Stimulated activated CD8-positive, alpha-beta memory T cell treated with anti-CD3 and anti-CD28 coated beads, Interleukin-4, amount 100 ng/mL, for 1 hour (primary cell): ENCODE measurements around the gene CD72.
"Not testable (repeated sequence)": the region's sequence is repeated elsewhere in the genome, so short reads cannot be mapped to it uniquely, and the experiment has no call there.

Source experiments
- DNase-seq, 2 donors: peaks; one replicate each; pipeline ENCODE4 v3.0.0-alpha.2; 2020; ENCODE audit warnings: low read depth in 2 of 2, low spot score in 1 of 2

CD72 gene

DNA sequence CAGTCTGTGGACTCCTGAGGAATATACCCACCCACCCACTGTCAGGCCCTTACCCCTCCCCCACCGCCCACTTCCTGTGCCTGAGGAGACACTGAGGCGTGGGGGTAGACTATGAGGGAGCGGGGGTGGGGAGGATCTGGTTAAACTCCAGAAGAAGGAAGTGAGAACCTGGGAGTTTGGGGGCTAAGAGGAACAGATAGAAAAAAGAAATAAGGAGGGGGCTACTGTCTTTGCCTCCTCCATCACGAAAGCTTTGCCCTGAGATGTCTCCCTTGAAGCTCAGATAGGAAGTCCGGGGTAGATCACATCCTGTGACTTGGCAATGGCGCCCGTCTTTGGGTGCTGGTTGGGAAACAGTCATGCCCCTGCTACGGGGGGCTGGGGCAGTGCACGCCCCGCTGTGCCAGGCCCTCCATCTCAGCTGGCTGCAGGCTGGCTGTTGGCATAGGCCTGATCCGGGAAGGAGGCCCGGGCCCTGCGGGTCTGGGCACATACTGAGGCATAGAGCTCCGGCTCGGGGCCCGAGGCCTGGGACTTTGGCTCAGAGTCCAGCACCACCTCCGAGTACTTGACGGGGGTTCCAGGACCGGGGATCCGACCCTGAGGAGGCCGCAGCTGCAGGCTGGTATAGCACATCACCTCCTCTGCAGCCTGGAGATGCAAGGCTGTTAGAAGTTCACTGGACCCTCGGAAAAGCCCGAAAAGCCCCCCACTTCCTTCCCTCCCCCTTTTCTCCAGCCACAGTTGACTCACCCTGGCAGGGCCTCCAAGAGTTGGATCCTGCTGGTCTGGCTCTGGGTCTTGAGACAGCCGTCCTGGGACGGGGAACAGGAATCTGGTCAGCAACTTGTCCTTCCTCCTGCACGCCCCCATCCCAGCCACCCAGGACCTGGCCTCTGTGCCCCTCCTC is 31.5 kb upstream of the CD72 start:
- DNase-seq: no peak

DNA sequence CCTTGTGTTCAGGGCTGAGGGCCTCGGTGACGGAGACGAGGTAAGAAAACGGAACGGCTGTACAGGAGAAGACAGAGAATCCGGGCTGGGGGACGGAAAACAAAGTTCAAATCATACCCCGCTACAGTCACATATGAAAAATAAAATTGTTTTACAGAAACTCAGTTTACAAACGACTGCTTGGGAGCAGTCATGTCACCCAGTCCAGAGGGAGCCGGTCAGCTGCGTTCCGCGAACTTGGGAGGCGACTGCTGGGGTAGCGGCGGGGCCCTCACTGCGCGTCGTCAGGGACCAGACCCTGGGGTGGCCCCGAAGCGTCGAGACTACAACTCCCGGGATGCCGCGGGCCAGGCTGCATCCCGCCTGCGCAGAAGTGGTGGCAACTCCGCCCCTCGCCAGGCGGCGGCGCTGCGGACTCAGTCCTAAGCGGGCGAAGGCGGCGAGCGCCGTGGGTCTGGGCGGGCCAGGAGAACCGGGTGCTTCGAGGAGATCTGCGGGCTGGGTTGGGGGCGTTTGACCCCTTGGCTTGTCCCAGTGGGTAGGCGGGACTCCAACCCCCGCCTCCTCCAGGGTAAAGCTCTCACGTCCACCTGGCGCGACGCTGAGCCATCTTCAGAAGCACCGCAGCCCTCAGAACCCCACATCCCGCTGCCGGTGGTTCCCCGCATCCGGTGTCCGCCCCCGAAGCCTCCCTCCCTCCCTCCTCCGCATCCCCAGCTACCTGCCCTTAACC is 28.5 kb upstream of the CD72 start:
- DNase-seq: peak; percentile 84 to 85

DNA sequence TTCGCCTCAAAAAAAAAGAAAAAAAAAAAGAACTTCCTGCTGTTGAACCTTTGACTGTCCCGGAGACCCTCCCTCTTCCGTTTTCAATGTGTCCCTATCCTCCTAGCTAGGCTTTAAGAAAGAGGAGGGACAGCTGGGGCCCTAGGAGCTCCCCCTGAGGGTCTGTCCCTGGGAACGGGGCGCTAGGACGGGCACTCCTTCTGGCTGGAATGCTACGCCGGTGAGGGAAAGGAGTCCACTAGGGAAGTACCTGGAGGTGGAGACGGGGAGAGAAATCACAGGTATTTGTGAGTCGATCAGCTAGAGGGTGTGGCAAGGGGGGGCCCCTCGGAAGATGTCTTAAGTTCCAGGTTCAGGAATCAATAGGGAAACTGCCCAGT is 27.9 kb upstream of the CD72 start:
- DNase-seq: no peak

DNA sequence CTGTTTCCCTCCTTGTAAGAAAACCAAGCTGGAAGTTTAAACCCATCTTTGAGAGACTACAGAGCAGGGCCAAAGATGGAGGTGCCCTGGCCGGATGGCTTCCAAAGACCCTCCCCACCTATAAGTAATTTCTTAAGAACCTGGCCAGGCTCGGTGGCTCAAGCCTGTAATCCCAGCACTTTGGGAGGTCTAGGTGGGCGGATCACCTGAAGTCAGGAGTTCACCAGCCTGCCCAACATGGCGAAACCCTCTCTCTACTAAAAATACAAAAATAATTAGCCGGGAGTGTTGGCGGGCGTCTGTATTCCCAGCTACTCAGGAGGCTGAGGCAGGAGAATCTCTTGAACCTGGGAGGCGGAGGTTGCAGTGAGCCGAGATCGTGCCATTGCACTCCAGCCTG is 27.5 kb upstream of the CD72 start:
- not testable (repeated sequence) for DNase-seq

DNA sequence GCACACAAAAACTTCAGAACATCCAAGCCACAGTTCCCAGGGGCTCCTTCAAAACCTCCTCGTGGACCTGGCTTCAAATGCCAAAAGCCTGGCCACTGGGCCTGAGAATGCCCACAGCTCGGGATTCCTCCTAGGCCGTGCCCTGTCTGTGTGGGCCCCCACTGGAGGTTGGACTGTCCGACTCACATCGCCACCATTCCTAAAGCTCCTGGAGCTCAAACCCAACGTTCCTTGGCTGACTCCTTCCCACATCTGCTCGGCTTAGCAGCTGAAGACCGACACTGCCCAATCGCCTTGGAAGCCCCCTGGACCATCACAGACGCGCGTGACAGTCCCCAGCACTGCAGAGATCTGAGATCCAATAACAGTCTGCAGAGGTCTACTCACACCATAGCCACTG is 24.8 kb upstream of the CD72 start:
- no peak for DNase-seq

DNA sequence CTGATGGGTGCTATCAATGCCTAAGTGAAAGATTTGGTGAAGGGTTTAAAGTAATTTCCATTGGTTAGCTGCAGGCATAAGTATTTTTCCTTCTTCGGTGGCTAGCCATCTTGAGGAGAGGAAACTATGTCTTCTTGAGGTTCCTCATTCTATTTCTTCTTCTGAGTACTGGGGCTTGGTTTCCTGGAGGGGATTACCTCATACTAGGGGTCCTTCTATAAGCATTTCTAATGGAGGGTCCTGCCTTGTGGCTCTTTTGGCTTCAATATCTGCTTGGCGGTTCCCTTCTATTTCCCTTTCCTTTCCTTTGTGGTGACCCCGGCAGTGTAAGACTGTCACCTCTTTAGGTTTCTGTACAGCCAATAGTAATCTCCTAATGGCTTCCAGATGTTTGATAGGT is 23.3 kb upstream of the CD72 start:
- DNase-seq: not testable (repeated sequence)

DNA sequence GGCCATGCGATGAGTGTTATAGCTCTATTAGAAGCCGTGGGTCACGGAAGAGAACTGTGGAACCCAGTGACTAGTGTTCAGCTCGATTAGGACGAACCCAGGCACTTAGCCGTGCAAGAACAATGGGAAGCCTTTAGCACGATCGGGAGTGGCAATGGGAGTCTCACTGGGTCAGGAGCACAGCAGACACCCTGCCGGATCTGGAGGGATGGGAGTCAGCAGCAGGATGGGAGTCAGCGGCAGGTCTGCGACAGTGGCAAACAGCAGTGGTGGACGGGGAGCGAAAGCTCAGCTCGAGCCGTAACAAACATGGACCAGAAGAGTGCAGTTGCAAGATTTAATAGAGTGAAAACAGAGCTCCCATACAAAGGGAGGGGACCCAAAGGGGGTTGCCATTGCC is 22.2 kb upstream of the CD72 start:
- DNase-seq: not testable (repeated sequence)

DNA sequence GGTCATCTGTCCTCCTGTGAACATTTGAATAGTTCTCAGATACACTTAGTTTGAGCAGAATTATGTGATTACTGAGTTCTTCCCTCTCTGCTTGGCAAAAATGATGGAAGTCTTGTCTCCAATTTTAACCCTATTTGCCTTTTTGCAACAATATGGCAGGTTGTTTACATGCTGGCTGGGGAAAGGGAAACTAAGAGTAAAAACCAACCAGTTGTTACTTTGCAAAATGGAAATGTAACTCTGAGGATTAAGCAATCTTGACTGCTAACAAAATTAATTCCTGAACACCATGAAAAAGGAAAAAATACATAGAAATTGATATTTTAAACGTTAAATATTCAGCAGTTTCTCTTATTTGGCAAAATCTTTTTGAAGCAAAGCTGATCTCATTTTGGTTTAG is 21.4 kb upstream of the CD72 start:
- DNase-seq: no peak

DNA sequence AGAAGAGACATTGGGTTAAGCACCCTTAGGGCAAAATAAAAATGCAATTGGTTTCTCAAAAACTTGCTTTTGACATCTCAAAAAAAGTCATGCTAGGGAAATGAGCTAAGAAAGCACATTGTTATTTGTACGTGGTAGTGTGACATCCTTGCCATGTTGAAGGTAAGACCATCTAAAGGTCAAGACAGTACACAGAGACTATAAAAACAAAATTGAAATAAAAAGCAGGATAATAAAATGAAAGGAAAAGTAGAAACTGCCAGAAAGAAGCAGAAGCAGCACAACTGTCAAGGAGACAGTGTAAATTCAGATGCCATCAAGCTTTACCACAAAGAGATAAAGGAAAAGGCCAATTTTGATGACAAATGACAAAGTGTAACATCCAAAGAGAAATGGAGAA is 21.0 kb upstream of the CD72 start:
- DNase-seq: not testable (repeated sequence)

DNA sequence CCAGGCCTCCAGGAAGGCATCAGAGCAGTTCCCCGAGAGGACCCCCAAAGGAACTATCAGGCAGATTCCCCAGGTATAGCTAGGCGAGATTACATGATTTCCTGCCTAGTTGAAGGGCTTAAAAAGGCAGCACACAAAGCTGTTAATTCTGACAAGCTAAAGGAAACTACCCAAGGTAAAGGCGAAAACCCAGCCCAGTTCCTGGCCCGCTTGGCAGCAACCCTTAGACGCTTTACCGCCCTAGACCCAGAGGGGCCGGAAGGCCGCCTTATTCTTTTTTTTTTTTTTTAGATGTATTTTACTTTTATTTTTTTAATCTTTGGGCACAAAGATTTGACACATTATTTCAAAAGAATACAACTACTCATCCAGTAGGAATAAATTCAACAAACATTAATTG is 20.5 kb upstream of the CD72 start:
- not testable (repeated sequence) for DNase-seq

DNA sequence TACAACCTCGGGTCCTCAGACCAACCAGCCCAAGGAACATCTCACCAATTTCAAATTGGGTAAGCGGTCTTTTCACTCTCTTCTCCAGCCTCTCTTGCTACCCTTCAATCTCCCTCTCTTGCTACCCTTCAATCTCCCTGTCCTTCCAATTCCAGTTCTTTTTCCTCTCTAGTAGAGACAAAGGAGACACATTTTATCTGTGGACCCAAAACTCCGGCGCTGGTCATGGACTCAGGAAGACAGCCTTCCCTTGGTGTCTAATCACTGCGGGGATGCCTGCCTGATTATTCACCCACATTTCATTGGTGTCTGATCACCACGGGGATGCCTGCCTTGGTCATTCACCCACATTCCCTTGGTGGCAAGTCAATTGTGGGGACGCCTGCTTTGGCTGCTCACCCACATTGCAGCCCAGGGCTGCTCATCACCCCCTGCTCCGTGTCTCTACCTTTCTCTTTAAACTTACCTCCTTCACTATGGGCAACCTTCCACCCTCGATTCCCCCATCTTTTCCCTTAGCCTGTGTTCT is 19.3 kb upstream of the CD72 start:
- DNase-seq: not testable (repeated sequence)

DNA sequence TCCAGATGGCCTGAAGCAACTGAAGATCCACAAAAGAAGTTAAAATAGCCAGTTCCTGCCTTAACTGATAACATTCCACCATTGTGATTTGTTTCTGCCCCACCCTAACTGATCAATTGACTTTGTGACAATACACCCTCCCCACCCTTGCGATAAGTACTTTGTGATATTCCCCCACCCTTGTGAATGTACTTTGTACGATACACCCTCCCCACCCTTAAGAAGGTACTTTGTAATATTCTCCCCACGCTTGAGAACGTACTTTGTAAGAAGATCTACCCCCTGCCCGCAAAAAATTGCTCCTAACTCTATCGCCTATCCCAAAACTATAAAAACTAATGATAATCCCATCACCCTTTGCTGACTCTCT is 18.6 kb upstream of the CD72 start:
- not testable (repeated sequence) for DNase-seq

DNA sequence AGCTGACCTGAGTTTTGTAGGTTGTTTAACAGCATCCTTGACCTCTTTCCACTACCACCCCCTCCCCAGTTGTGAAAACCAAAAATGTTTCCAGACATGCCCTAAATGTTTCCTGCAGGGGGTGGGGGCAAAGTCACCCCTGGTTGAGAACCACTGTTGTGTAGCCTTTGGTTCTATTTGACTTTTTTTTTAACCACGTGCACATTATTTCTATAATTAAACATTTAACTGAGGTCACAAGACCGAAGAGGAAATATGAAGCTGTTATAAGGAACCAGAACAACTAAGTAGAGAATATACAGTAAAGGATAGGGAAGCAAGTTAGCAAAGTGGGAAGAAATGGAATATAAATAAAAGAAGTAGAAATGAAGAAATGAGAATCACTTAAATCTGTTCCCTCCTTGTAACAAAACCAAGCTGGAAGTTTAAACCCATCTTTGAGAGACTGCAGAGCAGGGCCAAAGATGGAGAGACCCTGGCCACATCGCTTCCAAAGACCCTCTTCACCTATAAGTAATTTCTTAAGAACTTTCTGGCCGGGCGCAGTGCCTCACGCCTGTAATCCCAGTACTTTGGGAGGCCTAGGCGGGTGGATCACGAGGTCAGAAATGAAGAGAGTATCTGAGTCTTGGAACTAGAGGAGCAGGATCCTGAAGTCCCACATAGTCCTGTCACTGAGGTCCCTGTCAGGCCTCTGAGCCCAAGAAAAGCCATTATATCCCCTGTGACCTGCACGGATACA is 18.1 kb upstream of the CD72 start:
- DNase-seq: no peak

DNA sequence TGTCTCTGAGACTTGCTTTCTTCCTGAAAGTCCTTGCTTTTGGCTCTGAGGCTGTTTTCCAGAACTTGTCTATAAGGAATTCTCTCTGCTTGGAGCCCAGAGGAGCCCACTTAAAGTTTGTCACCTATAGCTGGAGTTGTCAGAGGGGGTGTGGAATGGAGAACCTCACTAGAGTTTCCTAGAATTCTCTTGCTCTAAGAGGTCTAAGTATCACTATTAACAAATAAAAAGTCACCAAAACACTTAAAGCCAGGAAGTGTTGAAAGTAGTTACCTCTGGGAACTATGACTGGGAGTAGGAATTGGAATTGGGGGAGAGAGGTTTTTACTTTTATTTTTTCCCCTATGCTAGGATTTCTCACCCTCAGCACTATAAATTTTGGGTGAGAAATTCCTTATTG is 17.5 kb upstream of the CD72 start:
- DNase-seq: no peak

DNA sequence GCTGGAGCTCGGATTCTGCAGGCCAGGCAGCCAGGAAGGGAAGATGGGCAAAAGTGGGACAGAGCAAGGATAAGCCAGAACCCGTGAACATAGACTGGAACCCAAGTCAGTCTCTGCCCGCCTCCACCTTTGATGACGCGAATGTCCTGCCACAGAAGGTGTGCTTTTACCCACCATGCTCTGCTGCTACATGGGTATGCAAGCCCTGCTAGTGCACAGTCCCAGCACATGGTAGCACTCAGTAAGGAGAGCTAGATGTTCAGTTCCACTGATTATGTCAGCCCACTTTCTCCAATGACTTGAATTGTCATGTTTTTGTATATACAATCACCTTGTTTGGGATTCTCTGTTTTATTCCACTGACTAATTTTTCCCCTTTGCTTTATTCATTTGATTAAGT is 11.4 kb upstream of the CD72 start:
- DNase-seq: no peak

DNA sequence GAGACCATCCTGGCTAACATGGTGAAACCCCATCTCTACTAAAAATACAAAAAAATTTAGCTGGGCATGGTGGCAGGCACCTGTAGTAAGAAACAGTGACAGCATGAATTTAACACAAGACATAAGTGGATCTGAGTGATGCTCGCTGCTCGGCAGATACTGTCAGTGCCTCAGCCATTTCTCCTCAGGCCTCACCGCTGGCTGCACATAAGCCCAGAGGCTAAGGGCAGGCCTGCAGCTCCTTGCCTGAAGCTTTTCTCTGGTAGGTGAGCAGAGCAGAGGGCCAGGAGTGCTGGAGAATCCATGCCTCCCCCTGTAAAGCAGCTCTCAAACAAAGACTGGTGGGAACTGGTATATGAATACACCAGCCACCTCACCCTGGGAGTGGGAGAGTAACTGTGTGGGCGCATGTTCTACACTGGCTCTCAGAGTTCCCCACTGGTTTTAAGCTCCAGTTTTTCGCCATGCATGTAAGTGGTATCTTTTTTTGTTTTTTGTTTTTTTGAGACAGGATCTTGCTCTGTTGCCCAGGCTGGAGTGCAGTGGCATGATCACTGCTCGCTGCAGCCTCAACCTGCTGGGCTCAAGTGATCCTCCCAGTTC is 10.3 kb upstream of the CD72 start:
- DNase-seq: no peak

DNA sequence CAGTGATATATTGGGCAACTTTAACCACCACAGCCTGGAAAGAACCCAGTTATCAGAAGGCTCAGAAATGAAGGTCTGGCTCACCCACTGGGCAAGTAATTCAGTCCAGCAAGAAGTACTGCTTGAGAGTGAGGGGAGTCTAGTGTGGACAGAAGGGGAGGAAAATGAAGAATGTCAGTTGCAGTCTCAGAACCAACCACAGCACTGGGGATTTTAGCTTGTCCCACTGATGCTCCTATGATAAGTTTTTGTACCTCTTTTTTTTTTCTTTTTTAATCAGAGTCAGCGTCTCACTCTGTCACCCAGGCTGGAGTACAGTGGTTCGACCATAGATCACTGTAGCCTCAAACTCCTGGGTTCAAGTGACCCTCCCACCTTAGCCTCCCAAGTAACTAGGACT is 9.4 kb upstream of the CD72 start:
- no peak for DNase-seq

DNA sequence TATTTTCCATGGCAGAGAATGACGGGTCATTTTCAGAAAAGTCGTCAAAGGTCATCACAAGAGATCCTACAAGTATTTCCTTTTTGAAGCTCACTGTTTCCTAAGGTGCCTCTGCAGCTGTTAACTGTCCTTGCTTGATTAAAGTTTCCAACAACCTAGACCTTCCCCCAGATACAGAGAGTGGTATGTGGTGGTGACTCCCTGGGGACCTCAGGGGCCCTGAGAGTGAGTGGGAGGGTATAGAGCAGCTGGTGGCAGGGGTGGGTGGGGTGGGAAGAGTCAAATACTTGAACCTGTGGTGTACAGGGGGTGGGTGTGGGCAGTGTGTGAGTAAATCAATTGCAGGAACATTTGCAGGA is 1.6 kb upstream of the CD72 start:
- no peak for DNase-seq

DNA sequence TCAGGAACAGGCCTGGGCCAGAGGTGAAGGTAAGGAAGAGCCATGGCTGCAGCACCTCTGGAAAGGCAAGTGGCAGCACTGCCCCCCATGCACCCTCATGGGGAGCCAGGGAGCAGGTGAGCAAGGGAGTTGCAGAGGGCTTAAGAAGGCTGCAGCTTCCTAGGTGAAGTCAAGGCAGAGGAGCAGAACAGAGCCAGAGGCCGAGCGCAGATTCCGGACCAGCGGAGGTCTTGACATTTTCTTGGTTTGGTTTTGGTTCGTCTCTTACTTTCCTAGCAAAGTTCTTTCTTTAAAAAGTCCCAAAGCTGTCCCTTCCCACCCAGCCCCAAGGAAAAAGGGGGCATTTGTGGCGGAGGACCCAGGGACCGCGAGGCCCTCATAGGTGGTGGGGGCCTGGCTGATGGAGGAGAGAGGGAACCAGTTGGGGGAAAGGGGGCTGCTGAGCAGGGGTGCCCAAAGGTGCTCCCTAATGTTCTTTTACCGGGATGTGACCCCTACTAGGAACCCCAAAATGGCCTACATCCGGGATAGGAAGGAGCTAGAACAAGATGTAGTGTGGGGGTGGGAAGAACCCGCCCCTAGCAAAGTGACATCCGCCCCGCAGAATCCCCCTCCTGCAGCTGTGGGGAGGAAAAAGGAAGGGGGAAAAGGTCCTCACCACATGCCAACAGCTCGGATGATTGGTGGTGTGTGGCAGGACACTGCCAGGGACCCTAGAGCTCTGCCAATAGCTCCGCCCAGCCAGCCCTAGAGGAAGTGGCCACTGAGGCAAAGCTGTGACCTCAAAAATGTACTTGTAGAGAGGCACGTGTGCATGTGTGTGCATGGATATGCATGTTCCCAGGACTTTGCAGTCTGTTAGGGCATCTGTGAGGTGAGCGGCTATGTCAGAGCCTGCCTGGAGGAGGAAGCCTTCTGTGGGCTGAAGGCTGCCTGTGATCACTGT is 914 bp upstream of the CD72 start:
- no peak for DNase-seq

DNA sequence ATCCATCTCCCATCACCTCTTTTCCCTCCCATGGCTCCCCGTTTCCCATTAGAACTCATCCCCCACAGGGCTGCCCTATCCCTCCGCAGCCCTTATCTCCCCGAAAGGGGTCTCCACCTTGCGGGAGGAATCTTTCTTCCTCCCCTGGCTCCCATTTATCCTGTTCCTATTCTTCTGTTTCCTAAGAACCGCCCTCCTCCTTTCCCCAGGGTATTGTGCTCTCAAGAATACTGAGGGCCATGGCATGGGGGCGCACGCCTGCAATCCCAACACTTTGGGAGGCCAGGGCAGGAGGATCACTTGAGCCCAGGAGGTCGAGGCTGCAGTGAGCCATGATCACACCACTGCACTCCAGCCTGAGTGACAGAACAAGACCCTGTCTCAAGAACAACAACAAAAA is 665 bp downstream of the CD72 start:
- DNase-seq: no peak
